GM18520 (cell line): ENCODE results near the gene ZCCHC24.

ENCODE experiments used
- ATAC-seq: cut with Tn5 transposase; IDR thresholded peaks from one replicate; pipeline ENCODE4 v1.9.1; 2021; ENCODE audit not compliant: unreplicated experiment

ZCCHC24 gene

DNA sequence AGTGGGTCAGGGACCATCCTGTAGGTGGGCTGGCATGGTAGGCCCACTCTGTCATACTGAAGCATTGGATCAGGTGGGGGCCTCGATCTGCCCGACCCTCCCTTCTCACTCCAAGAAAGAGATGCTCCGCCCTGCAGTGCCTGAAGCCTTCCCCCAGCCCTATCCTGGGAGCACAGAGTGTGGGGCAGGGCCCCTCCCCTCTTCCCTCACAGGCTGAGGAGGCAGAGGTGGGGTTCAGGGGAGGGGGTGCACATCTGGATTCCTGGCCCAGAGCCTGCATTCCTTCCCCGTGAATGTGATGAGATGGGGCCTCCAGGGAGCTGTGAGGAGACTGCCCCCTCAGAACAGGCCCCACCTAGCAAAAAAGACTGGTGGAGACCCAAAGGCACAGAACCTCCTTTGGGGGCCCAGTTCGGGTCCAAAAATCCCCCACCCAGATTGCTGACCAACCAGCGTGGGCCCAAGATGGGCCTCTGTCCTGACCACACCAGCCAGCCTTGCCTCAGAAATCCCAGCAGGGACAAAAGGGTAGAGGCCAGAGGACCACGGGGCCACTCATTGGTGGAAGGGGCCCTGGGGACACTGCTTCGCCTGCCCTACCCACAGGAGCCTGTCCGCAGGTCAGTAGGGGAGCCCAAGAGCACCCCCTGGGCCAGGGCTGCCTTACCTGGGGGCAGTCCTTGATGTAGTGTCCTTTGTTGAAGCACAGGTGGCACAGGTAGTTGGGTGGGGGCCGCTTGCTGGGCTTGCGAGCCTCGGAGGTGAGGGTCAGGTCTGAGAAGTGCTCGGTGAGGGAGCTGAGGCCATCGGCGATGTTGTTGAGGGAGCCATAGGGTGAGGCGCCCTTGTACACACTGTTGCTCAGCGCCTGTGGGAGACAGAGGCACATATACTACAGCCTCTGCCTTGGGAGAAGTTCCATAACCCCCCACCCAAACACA is 13.3 kb downstream of the ZCCHC24 start:
- no peak for ATAC-seq

DNA sequence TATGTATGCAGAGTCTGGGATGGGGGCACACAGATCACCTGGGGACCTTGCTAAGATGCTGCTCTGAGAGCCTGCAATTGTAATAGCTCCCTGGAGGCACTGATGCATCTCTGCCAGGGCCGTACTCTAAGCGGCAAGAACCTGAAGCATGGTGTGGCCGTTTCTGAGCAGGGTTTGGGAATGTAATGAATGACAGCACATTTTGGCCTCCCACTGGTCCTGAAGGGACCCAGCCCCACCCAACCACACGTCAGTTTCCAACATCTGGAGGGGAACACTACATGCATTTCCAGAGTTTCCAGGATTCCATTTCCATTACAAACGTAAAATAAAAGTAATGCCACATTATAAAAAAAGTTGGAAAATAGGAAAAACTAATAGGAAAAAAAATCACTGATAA is 14.0 kb downstream of the ZCCHC24 start:
- no peak for ATAC-seq

DNA sequence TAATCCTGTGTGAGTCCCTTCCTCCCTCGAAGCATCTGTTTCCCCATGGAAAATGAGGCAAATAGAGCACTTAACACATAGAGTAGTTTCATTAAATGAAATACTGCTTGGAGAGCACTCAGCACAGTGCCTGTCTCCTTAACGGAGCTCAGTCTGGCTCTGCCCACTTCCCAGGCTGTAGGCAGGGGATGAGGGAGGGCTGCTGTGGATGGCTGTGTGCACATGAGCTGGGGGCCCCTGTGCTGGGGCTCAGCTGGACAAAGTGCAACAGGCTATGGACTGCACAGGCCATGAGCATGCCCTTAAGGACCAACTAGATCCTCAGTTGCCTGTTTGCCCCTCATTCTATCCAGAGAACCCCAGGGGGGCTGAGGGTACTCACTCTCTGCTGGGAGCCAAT is 14.5 kb downstream of the ZCCHC24 start:
- ATAC-seq = no peak

DNA sequence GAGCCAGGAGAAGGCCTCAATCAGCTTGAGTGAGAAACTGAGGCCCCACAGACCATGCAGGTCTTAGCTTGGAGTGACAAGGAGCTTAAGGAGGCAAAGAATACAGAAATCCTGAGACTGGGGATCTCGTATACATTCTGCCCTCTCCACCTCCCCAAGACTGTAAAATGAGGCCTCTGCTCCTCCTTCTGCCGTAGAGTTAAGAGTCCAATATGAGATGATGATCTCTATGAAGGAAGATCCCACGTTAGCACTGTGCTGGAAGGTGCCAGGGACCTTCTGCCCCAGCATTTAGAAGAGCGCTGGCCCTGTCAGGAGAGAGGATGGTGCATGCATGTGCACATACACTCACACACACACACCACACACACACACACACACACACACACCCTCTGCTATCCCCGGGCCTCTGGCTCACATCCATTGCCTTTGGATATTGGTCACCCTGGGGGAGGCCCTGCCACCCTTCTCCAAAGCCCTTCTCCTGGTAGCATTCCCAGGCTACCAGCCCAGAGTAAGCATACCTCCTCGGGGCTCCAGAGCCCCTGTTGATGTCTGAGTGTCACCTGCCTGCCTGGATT is 15.0 kb downstream of the ZCCHC24 start:
- ATAC-seq = no peak

DNA sequence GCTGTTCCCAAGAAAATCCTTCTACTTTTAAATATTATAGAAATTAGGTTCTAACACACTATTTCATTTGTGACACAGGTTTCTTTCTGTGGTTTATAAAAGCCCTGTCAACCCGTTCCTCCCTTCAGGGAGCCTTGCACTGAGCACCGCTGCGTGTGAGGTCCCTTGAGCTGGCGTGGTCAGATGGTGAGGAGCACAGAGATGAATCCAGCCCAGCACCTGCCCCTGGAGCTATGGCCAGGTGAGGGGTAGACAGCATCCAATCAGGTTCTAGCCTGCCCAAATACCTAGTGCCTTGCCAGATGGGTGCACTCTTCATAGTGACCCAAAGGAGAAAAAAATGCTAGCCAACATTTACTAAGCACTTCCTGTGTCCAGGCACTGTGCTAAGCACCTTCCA is 15.7 kb downstream of the ZCCHC24 start:
- ATAC-seq = no peak

DNA sequence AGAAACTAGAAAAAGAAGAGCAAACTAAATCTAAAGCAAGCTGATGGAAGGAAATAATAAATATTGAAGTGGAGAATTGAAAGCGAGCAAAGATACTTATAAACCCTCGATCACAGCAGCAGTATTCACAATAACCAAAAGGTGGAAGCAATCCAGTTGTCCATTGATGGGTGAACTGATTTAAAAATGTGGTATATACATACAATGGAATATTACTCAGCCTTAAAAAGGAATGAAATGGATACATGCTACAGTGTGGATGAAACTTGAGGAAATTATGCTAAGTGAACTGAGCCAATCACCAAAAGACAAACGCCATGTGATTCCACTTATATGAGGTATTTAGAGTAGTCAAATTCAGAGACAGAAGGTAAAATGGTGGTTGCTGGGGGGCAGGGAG is 17.5 kb downstream of the ZCCHC24 start:
- ATAC-seq = no peak

DNA sequence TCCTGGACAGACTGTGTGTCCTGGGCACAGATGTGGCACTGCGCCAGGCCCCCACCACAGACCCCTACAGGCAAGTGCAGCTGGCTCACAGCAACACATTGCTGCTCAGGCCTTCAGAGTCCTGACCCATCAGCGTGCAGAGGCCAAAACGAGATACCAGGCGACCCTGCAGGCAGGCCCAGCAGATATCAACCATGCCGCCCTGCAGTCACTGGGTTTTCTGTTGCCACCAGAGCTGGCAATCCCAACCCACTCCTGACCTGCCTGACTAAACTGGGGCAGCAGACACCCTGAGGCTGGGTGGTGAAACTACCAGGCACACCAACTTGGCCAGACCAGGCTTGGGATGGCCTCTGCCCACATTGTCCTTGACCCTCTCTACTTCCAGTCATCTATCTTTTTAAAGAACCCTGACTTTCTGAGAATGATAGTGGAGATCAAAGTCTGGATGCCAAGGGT is 20.3 kb downstream of the ZCCHC24 start:
- no peak for ATAC-seq

DNA sequence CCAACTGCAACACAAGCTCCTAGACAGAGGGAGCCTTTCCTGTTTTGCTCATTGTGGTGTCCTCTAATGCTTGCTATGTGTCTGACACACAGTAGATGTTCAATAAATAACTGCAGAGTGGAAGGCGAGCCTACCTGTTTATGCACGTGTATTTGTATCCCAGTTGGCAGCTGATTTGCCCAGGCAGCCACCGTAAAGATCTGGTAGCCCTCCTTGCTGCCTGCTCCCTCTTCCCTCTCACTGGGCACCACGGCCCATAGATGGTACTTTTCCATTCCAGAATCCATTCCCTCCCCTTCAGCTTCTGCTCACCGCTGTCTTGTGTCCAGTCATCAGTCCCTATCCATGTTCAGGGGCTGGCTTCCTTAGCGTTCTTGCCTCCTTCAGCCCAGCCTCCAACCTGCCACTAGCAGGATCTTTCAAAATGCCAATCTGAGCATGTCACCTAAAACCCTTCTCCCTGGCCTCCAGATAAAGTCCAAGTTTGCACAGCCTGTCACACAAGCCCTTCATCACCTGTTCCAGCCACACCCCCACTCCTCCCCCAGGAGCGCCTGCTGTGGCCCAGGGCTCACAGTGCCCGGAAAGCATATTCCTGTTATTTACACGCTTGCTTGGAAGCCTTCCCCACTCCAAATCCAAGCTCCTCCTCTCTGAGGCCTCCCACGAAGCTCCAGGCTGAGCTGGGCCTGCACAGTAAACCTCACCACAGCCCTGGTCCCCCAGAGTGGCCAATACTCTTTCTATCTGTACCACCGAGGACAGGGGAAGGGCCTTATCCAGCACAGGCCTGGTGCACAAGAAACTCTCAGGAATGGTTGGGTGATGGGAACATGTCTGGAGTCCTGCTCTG is 21.0 kb downstream of the ZCCHC24 start:
- no peak for ATAC-seq

DNA sequence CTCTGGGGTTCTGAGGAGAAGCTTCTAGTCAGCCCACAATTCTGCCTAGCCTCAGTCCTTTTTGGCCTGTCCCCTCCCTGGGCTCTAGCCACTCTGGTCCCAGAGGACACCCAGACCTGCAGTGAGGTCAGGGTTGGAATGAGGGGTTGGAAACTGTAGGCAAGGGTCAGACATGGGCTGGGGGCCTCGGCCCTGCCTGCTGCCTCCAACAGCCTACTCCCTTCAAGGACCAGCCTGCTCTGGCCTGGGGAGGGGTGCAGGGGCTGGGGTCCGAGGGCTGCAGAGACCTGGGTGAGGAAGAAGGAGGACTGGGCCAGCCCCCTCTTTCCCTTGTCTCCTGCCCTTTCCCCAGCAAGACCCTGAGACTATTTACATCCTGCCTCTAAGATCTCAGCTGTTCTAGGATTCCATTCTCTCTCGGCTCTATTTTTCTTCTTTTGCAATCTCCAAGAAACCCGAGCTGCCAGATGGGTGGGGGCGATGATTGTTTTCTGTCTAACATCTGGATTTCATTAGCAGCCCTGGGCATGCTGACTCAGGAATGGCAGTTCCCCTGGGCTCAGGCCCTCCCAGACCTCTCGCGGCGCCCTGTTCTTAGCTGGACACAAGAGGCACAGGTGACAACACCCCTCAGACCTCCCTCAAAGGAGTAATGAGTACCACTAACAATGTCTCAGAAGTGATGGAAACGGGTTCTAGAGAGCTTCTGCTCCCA is 23.1 kb downstream of the ZCCHC24 start:
- ATAC-seq = no peak

DNA sequence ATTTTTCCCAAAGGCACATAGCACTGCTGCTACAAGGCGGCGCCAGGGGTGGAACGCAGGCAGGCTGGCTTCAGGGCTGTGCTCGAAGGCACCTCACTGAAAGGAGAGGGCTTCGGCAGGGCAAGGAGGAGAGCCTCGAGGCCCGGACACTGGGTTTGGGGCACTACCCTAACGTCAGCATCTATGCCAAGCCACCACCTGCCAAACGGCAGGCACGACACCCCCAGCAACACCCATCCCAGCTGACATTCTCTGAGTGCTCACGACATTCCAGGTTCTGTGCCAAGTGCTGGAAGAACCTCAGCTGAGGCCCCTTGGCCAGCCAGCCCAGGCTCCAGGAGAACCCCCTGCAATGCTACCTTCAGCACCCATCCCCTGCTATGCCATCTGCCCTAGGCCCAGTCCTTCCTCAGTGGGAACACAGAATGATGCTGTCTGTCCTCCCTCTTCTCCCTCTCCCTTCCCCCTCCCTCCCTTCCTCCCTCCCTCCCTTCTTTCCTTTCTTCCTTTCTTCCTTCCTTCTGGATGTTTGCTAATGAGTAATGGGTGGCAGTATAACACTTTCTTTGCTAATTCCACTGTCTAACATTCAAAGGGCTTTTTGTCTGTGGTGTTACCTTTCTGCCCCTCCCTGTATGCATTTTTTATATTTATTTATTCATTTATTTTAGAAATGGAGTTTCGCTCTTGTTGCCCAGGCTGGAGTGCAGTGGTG is 24.3 kb downstream of the ZCCHC24 start:
- no peak for ATAC-seq

DNA sequence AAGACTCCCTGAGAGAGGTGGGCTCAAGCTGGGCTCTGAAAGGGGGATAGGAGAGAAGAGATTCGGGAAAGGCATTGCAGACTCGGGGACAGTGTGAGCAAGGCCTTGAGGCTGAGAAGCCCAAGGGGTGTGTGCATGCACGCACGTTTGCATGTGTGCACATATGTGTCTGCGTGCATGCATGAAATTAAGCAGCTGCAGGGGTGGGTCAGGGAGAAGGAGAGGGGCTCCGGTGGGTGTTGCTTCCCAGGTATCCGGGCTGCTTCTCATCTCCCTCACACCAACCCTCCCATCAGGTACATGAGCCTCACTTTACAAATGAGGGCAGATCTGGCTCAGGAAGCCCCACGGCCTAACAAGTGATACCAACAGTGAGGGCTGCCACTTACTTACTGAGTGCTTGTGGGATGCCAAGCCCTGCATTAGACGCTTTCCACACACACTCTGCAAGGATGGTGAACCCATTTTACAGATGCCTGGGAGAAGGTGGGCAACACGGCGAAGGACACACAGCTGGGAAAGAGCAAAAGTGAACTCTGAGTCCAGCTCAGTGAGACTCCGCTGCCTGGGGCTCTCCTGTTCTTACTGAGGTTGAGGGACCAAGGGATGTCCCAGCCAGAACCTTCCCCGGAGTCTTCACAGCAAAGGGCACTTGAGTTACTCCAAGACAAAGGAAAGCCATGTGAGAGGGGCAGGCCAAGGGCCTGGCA is 26.4 kb downstream of the ZCCHC24 start:
- no peak for ATAC-seq

DNA sequence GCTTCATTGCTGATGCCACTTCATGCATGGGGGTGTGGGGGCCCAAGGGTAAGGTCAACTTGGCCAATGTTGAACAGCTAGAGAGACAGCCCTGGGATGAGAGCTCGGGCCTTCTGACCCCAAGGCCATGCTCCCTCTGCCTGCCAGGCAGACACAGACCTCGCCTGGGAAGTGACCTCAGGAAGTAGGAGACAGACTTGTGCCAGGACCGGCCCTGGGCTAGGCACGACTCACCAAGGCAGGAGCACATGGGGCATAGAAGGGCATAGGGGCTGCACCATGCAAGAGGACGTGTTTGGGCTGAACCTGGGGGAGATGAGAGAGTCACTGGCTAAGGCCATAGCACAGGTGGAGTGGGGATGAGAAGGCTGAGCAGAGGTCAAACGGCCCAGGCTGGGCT is 27.1 kb downstream of the ZCCHC24 start:
- no peak for ATAC-seq

DNA sequence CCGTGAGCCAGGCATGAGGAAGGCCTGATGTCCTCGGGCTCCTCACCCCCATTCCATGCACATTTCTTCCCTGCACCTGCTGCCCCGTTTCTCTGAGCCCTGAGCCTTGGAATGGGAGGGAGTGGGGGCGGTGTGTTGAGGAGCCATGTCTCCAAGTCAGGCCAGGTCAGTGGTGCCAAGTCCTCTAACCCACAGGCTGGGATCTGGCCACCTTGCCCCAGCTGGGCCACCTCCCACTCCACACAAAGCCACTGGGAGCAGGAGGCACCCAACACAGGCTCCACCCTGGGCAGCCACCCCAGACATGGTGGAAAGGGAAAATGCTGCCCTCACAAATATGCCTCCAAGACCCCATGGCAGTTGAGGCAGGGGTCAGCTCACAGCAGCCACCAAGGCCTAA is 27.7 kb downstream of the ZCCHC24 start:
- ATAC-seq = no peak

DNA sequence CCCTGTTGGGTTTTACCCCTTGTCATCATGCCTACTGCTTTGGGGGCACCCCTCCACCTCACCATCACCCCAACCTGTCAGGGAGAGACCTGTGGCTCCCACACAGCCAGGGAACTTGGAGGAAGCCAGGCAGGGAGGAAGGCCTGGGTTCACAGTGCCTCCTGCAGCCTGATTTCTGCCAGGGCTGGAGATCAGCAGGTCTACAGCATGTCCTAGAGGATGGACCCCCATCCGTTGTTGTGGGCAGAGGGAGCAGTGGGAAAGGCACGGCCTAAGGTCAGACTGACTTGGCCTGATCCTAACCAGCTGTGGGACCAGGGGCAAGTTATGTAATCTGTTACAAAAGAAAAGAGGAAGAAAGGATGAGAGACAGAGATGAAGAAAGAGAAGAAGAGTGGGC is 28.2 kb downstream of the ZCCHC24 start:
- no peak for ATAC-seq

DNA sequence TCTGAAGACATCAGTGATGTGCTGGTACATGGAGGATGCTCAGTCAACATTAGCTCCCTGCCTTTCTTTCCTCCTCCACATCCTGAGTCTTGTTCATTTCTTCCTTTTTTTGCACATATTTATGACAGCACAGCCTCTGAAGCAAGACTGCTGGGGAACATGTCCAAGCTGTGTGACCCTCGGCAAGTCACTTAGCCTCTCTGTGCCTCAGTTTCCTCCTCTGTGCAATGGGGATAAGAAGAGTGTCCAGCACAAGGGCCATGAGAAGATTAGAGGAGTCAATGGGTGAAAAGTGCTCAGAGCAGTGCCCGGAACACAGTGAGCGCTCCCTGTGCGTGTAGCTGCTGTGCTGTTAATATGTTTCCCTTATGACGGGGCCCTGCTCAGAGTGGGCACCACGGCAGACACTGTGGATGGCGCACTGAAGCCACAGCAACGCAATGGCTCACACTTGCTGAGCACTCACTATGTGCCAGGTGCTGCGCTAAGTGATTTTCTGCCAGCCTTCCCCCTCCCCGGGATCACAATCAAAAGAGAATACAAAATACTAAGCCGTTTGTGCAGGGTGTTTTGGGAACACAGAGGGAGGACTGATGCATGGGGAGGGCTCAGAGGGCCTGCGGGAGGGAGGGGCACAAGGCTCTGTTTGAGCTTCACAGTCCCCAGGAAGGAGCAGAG is 28.7 kb downstream of the ZCCHC24 start:
- no peak for ATAC-seq

DNA sequence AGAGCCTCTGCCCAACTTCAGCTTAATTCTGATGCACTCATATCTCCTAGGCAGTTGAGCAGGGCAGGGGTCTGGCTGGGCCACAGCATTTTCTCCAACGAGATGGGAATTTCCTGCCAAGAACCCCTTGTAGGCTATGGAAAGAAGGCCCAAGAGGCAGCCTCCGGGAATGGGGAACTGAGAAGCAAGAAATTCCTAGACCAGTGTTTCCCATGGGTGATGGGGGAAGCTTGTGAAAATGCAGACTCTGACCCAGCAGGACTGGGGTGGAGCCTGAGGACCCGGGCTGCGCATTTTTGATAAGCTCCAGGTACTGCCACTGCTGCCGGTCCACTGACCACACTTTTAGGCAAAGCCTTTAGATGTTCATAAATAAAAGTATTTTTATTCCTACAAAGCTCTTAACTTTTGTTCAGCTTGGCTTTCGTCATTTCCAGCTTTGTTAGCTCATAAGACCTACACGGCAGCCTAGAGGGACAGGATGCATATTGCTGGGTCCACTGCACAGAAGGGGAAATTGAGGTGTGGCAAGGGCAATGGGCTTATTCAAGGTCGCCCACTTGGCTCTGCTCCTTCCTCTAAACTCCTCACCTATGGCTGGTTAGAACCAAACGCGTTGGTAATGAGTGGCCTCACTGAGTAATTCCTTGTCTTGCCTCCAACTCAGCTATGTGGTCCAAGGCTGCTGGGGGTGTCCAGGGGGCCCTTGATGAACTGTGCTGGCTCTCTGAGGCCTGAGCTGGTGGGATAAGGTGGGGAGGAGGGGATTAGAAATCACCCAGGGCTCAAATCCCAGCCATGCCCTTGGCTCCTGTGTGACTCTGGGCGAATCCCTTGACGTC is 29.5 kb downstream of the ZCCHC24 start:
- ATAC-seq = no peak

DNA sequence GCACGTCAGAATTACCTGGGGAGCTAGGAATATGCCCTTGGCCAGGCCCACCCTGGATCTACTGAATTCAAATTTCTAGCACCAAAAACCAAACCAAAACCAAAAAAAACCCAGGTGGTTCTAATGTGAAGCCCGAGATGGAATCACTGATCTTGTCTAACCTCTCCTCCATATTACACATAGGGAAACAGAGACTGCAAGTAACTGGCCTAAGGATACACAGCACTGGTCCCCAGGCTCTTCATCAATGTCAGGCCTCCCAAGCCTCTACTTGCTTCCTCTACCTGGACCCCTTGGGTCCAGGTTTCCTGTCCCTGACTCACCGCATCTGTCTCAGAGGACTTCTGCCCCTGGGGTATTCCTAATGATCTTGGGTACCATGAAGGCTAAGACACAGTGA is 30.7 kb downstream of the ZCCHC24 start:
- no peak for ATAC-seq

DNA sequence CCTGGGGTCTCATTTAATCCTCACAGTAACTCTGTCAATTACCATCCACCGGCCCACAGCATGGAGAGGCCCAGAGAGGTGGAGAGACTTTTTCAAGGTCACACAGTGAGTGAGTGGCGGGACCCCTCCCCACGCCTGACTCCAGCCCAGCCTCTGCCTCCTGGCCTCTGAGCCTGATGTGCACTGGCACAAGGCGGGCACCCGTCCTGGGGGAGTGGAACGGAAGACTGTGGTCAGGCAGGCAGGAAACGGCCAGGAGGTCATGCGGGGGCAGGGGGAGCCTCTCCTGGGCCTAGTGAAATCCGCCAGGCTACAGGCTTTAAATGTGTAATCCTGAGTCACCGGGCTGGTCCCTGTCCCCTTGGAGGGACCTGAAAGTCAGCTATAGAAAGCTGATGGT is 32.2 kb downstream of the ZCCHC24 start:
- no peak for ATAC-seq
